ENCODE results near the gene SDHC.

Gene SDHC

GRCh38 chr1:161342177-161342576 lies 28.0 kb downstream of the SDHC start:
- no peak for DNase-seq
- Mint-ChIP-seq H3K4me3 (no peak overlapping the region), H3K27ac (no peak overlapping the region), H3K4me1 (peaks cover 6% of the 10 kb centered on the region), H3K36me3 (ENCODE audit: low read depth) (peaks cover 35% of the 10 kb centered on the region), H3K27me3 (no peaks in the 10 kb centered on the region), H3K9me3 (no peaks in the 10 kb centered on the region)
- ATAC-seq = no peak

- Mint-ChIP-seq H3K27ac (no peak overlapping the region), H3K36me3 (ENCODE audit: low read depth) (peaks cover 33% of the 10 kb centered on the region), H3K4me1 (peaks cover 6% of the 10 kb centered on the region), H3K27me3 (no peaks in the 10 kb centered on the region), H3K9me3 (no peaks in the 10 kb centered on the region), H3K4me3 (no peak overlapping the region)
- DNase-seq = no peak
- no peak for ATAC-seq
Measured at GRCh38 chr1:161342821-161343220, 28.6 kb downstream of the SDHC start.

GRCh38 chr1:161350671-161351070 lies 36.5 kb downstream of the SDHC start:
- ATAC-seq = no peak
- Mint-ChIP-seq H3K27ac (no peak overlapping the region), H3K27me3 (no peaks in the 10 kb centered on the region), H3K4me1 (peaks cover 3% of the 10 kb centered on the region), H3K9me3 (no peaks in the 10 kb centered on the region), H3K4me3 (no peak overlapping the region), H3K36me3 (ENCODE audit: low read depth) (peaks cover 20% of the 10 kb centered on the region)
- DNase-seq = no peak

GRCh38 chr1:161351482-161351881 lies 37.3 kb downstream of the SDHC start:
- peaks cover 24% of the 10 kb centered on the region for H3K36me3 Mint-ChIP-seq (ENCODE audit: low read depth)
- no peak overlapping the region for H3K27ac Mint-ChIP-seq
- peaks cover 3% of the 10 kb centered on the region for H3K4me1 Mint-ChIP-seq
- H3K9me3 Mint-ChIP-seq = no peaks in the 10 kb centered on the region
- DNase-seq = no peak
- no peak overlapping the region for H3K4me3 Mint-ChIP-seq
- H3K27me3 Mint-ChIP-seq = no peaks in the 10 kb centered on the region
- ATAC-seq = no peak

GRCh38 chr1:161357073-161357472 lies 42.9 kb downstream of the SDHC start:
- peaks cover 22% of the 10 kb centered on the region for H3K36me3 Mint-ChIP-seq (ENCODE audit: low read depth)
- H3K4me1 Mint-ChIP-seq = peaks cover 4% of the 10 kb centered on the region
- no peaks in the 10 kb centered on the region for H3K9me3 Mint-ChIP-seq
- no peaks in the 10 kb centered on the region for H3K27me3 Mint-ChIP-seq
- DNase-seq = no peak
- no peak overlapping the region for H3K27ac Mint-ChIP-seq
- ATAC-seq = peak; percentile 61
- H3K4me3 Mint-ChIP-seq = no peak overlapping the region

- H3K4me1 Mint-ChIP-seq = peaks cover 17% of the 10 kb centered on the region
- H3K4me3 Mint-ChIP-seq = no peak overlapping the region
- peak overlapping the region; percentile 17 for H3K27ac Mint-ChIP-seq
- H3K27me3 Mint-ChIP-seq = no peaks in the 10 kb centered on the region
- DNase-seq (no peak), ATAC-seq (no peak)
- peaks cover 27% of the 10 kb centered on the region for H3K36me3 Mint-ChIP-seq (ENCODE audit: low read depth)
- H3K9me3 Mint-ChIP-seq = no peaks in the 10 kb centered on the region
Measured at GRCh38 chr1:161359291-161359690, 45.1 kb downstream of the SDHC start.

- no peak overlapping the region for H3K4me3 Mint-ChIP-seq
- peak overlapping the region; percentile 75 for H3K27ac Mint-ChIP-seq
- ATAC-seq = peak; percentile 45
Measured at GRCh38 chr1:161364332-161364731, 50.2 kb downstream of the SDHC start.

GRCh38 chr1:161365207-161365606 lies 51.0 kb downstream of the SDHC start:
- no peaks in the 10 kb centered on the region for H3K9me3 Mint-ChIP-seq
- no peak for ATAC-seq
- DNase-seq = no peak
- peak overlapping the region; percentile 75 for H3K27ac Mint-ChIP-seq
- no peak overlapping the region for H3K4me3 Mint-ChIP-seq
- H3K4me1 Mint-ChIP-seq = peaks cover 26% of the 10 kb centered on the region
- no peaks in the 10 kb centered on the region for H3K27me3 Mint-ChIP-seq
- peaks cover 23% of the 10 kb centered on the region for H3K36me3 Mint-ChIP-seq (ENCODE audit: low read depth)

More at GRCh38 chr1:161364332-161364731, 50.2 kb downstream of the SDHC start:
- DNase-seq = no peak
- Mint-ChIP-seq H3K27me3 (no peaks in the 10 kb centered on the region), H3K9me3 (no peaks in the 10 kb centered on the region), H3K4me1 (peaks cover 29% of the 10 kb centered on the region), H3K36me3 (ENCODE audit: low read depth) (peaks cover 27% of the 10 kb centered on the region)

- H3K27me3 Mint-ChIP-seq = no peaks in the 10 kb centered on the region
- peaks cover 26% of the 10 kb centered on the region for H3K4me1 Mint-ChIP-seq
- no peaks in the 10 kb centered on the region for H3K9me3 Mint-ChIP-seq
- ATAC-seq (peak; percentile 95), DNase-seq (no peak)
- H3K36me3 Mint-ChIP-seq (ENCODE audit: low read depth) = peaks cover 23% of the 10 kb centered on the region
- no peak within 1 kb of the TSS for H3K4me3 Mint-ChIP-seq
- H3K27ac Mint-ChIP-seq = peak within 1 kb of the TSS; percentile 52
Measured at GRCh38 chr1:161367684-161368400, 53.7 kb downstream of the SDHC start, which contains the start of gene CFAP126. TSS of gene CFAP126 (minus strand) at chr1:161367876. CDS start at chr1:161367868, 8 bp downstream.

GRCh38 chr1:161373442-161373841 lies 59.3 kb downstream of the SDHC start:
- H3K4me1 Mint-ChIP-seq = no peaks in the 10 kb centered on the region

GRCh38 chr1:161374373-161374772 lies 60.2 kb downstream of the SDHC start:
- DNase-seq (no peak), ATAC-seq (no peak)
- no peaks in the 10 kb centered on the region for H3K9me3 Mint-ChIP-seq
- H3K27me3 Mint-ChIP-seq = no peaks in the 10 kb centered on the region
- peaks cover 3% of the 10 kb centered on the region for H3K4me1 Mint-ChIP-seq
- no peak overlapping the region for H3K4me3 Mint-ChIP-seq
- no peaks in the 10 kb centered on the region for H3K36me3 Mint-ChIP-seq (ENCODE audit: low read depth)
- H3K27ac Mint-ChIP-seq = no peak overlapping the region

More at GRCh38 chr1:161373442-161373841, 59.3 kb downstream of the SDHC start:
- no peaks in the 10 kb centered on the region for H3K27me3 Mint-ChIP-seq
- no peak for ATAC-seq
- no peak overlapping the region for H3K4me3 Mint-ChIP-seq
- DNase-seq = no peak
- no peak overlapping the region for H3K27ac Mint-ChIP-seq
- H3K36me3 Mint-ChIP-seq (ENCODE audit: low read depth) = no peaks in the 10 kb centered on the region
- H3K9me3 Mint-ChIP-seq = no peaks in the 10 kb centered on the region

- H3K4me1 Mint-ChIP-seq = peaks cover 8% of the 10 kb centered on the region
- ATAC-seq (no peak), DNase-seq (no peak)
- no peaks in the 10 kb centered on the region for H3K36me3 Mint-ChIP-seq (ENCODE audit: low read depth)
- H3K9me3 Mint-ChIP-seq = no peaks in the 10 kb centered on the region
- H3K27ac Mint-ChIP-seq = no peak overlapping the region
- no peak overlapping the region for H3K4me3 Mint-ChIP-seq
- no peaks in the 10 kb centered on the region for H3K27me3 Mint-ChIP-seq
Measured at GRCh38 chr1:161378014-161378413, 63.8 kb downstream of the SDHC start.

- H3K27ac Mint-ChIP-seq = peak overlapping the region; percentile 69
- H3K9me3 Mint-ChIP-seq = no peaks in the 10 kb centered on the region
- H3K36me3 Mint-ChIP-seq (ENCODE audit: low read depth) = no peaks in the 10 kb centered on the region
- ATAC-seq (peak; percentile 36), DNase-seq (peak; percentile 32)
- no peaks in the 10 kb centered on the region for H3K27me3 Mint-ChIP-seq
- peaks cover 8% of the 10 kb centered on the region for H3K4me1 Mint-ChIP-seq
- H3K4me3 Mint-ChIP-seq = peak overlapping the region; percentile 72
Measured at GRCh38 chr1:161379071-161379470, 64.9 kb downstream of the SDHC start.

GRCh38 chr1:161381707-161382106 lies 67.5 kb downstream of the SDHC start:
- Mint-ChIP-seq H3K27me3 (no peaks in the 10 kb centered on the region), H3K9me3 (no peaks in the 10 kb centered on the region), H3K4me1 (peaks cover 15% of the 10 kb centered on the region), H3K36me3 (ENCODE audit: low read depth) (no peaks in the 10 kb centered on the region), H3K4me3 (no peak overlapping the region), H3K27ac (no peak overlapping the region)
- DNase-seq (no peak), ATAC-seq (no peak)

- H3K27me3 Mint-ChIP-seq = no peaks in the 10 kb centered on the region
- DNase-seq = no peak
- H3K4me3 Mint-ChIP-seq = no peak overlapping the region
- no peaks in the 10 kb centered on the region for H3K36me3 Mint-ChIP-seq (ENCODE audit: low read depth)
- peaks cover 22% of the 10 kb centered on the region for H3K4me1 Mint-ChIP-seq
- H3K9me3 Mint-ChIP-seq = no peaks in the 10 kb centered on the region
- peak; percentile 73 for ATAC-seq
- no peak overlapping the region for H3K27ac Mint-ChIP-seq
Measured at GRCh38 chr1:161382214-161383019, 68.2 kb downstream of the SDHC start.

Measured in activated naive CD8-positive, alpha-beta T cell treated with anti-CD3 and anti-CD28 coated beads, Interleukin-2, amount 50 U/mL, for 24 hours (primary cell).